Uterus (tissue), 2 donors: ENCODE measurements around the gene ASTN2.

Experiments
- POLR2A ChIP-seq, 2 donors: fragments of 450-650 bp; IDR thresholded peaks; one replicate each; pipeline ENCODE4 v1.6.1; 2016; ENCODE audit warnings: antibody characterized with exemption in 2 of 2, mild to moderate bottlenecking in 1 of 2, moderate library complexity in 1 of 2
- TF ChIP-seq, protein P1 (sequence below), 4 experiments: fragments of 200-600 bp in 2 of 4; fragments of 450-650 bp in 2 of 4; sonication (generic) in 2 of 4; IDR thresholded peaks; one replicate each; pipeline ENCODE4 v1.5.1; 2016 to 2019; ENCODE audit warnings: antibody characterized with exemption in 4 of 4, mild to moderate bottlenecking in 2 of 4, moderate library complexity in 1 of 4

DNA sequence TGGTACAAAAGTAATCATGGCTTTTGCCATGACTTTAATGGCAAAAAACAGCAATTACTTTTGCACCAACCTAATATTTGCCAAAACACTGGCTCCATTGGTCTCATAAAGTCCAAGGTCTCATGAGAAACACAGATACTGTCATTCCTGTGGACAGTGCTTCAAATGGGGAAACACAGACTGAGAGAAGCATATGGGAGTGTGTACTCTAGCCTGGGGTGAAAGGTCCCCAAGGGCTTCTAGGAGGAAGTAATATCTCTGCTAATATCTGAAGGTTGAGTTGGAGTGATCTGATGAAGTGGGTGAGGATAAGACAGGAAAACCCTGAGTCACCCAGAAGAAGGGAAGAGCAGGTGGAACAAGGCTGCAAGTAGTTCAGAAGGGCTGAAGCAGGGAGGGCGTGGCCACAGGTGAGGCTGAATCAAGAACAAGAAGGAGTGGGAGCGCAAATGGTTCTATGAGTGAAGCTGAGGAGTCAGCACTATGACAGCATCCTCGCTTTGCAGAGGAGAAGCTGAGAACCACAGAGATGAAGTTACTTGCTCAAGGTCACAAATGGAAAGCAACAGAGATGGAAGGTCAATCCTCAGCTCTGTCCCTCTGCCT lies 164.1 kb downstream of the ASTN2 start:
- TF ChIP-seq, protein P1, sequence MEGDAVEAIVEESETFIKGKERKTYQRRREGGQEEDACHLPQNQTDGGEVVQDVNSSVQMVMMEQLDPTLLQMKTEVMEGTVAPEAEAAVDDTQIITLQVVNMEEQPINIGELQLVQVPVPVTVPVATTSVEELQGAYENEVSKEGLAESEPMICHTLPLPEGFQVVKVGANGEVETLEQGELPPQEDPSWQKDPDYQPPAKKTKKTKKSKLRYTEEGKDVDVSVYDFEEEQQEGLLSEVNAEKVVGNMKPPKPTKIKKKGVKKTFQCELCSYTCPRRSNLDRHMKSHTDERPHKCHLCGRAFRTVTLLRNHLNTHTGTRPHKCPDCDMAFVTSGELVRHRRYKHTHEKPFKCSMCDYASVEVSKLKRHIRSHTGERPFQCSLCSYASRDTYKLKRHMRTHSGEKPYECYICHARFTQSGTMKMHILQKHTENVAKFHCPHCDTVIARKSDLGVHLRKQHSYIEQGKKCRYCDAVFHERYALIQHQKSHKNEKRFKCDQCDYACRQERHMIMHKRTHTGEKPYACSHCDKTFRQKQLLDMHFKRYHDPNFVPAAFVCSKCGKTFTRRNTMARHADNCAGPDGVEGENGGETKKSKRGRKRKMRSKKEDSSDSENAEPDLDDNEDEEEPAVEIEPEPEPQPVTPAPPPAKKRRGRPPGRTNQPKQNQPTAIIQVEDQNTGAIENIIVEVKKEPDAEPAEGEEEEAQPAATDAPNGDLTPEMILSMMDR (IDR thresholded peaks at IDR 0.05), result no peak
- no peak for TF ChIP-seq POLR2A (IDR thresholded peaks at IDR 0.05)
